GM06990 (cell line): ENCODE data around the gene GAGE13.
"Not testable (repeated sequence)": the region's sequence is repeated elsewhere in the genome, so short reads cannot be mapped to it uniquely, and the experiment has no call there.

Source experiments
- DNase-seq: peaks from one replicate; pipeline ENCODE4 v3.0.0-alpha.2; 2011; ENCODE audit not compliant: insufficient read length; ENCODE audit errors: extremely low read depth
- H3K27me3 ChIP-seq: replicated peaks from 2 replicates; pipeline ENCODE4 v1.6.0; 2011; ENCODE audit warnings: low read length; ENCODE audit not compliant: control insufficient read depth, insufficient read depth
- H3K36me3 ChIP-seq: 2 replicates; pipeline ENCODE4 v1.5.1; 2011; ENCODE audit warnings: low read length; ENCODE audit not compliant: control insufficient read depth, insufficient read depth
- H3K4me3 ChIP-seq: replicated peaks from 2 replicates; pipeline ENCODE4 v1.5.1; 2011; ENCODE audit warnings: low read depth, mild to moderate bottlenecking, control low read depth, low read length

GAGE13 gene

GRCh38 chrX:49341449-49341848 lies 10.1 kb downstream of the GAGE13 start:
- not testable (repeated sequence) for H3K27me3 ChIP-seq, DNase-seq, H3K36me3 ChIP-seq, H3K4me3 ChIP-seq

GRCh38 chrX:49344496-49345175 lies 13.3 kb downstream of the GAGE13 start:
- not testable (repeated sequence) for DNase-seq, H3K4me3 ChIP-seq, H3K27me3 ChIP-seq, H3K36me3 ChIP-seq

GRCh38 chrX:49345402-49345801 lies 14.0 kb downstream of the GAGE13 start:
- not testable (repeated sequence) for DNase-seq, H3K4me3 ChIP-seq, H3K27me3 ChIP-seq, H3K36me3 ChIP-seq

GRCh38 chrX:49346150-49346549 lies 14.8 kb downstream of the GAGE13 start:
- H3K4me3 ChIP-seq, H3K36me3 ChIP-seq, H3K27me3 ChIP-seq, DNase-seq: not testable (repeated sequence)
